ENCODE data around the gene EXOC6B. TPM values are rescaled to one million over a fixed set of nuclear protein-coding genes. Genes with fewer than 3 reads are reported as not detected.

EXOC6B gene
- total RNA-seq, 1 experiment from 2014 or later = 40.1 TPM

GRCh38 chr2:72132981-72133720 is 692.7 kb downstream of the EXOC6B start:
- WGBS (ENCODE audit: extremely low coverage, insufficient read length, low lambda C conversion rate) = no CpG with 5 or more reads among the region's 29 CpGs

More at GRCh38 chr2:72132981-72133720, 692.7 kb downstream of the EXOC6B start:
- no peak overlapping the region for H2BK120ac ChIP-seq (ENCODE audit: low read depth, low read length, poor library complexity, severe bottlenecking)
- no peak overlapping the region for H2BK20ac ChIP-seq (ENCODE audit: low read depth, low read length, poor library complexity, severe bottlenecking)
- H3T11ph ChIP-seq (ENCODE audit: low read length) = no peak overlapping the region
- H3K79me1 ChIP-seq (ENCODE audit: insufficient read depth, low read depth, low read length, poor library complexity, severe bottlenecking) = no peaks in the 10 kb centered on the region
- no peaks in the 10 kb centered on the region; the same call in 1 of the 2 replicates for H3K4me1 ChIP-seq (ENCODE audit: insufficient read depth, low read length)
- peak; percentile 28 for DNase-seq
- H2BK5ac ChIP-seq (ENCODE audit: insufficient read length, low read length) = no peak overlapping the region
- no peak overlapping the region for H3K14ac ChIP-seq (ENCODE audit: insufficient read depth, low read length)
- H3K36me3 Mint-ChIP-seq (ENCODE audit: insufficient read depth in 1 of 3, low read depth in 3 of 3) = no peaks in the 10 kb centered on the region
- no peak overlapping the region for H4K5ac ChIP-seq (ENCODE audit: insufficient read length, low read depth, low read length)
- H3K56ac ChIP-seq (ENCODE audit: insufficient read length, low read depth, low read length) = no peak overlapping the region
- no peak overlapping the region for H2BK12ac ChIP-seq (ENCODE audit: insufficient read length, low read depth, low read length)
- H4K91ac ChIP-seq (ENCODE audit: insufficient read length, low read depth, low read length) = no peak overlapping the region
- no peak overlapping the region for H4K8ac ChIP-seq (replicated peaks; ENCODE audit: insufficient read length, low read depth, low read length)
- H3K4me2 ChIP-seq (ENCODE audit: insufficient read depth, insufficient read length, low read length) = no peak overlapping the region
- TF ChIP-seq CTCF (conservative IDR thresholded peaks at IDR 0.05) = no peak
- peaks cover 11% of the 10 kb centered on the region for H3K27me3 Mint-ChIP-seq (ENCODE audit: low read depth)
- H3K27ac Mint-ChIP-seq = no peak overlapping the region; a peak in 1 of 7 replicates
- no peak overlapping the region for H3K27ac ChIP-seq (ENCODE audit: insufficient read length, low read depth, low read length)
- no peaks in the 10 kb centered on the region for H3K27me3 ChIP-seq (ENCODE audit: insufficient read depth, low read length)
- no peak overlapping the region for H3K4ac ChIP-seq (ENCODE audit: low read depth, low read length)
- H3K23ac ChIP-seq (ENCODE audit: insufficient read length, low read depth, low read length) = no peak overlapping the region
- no peaks in the 10 kb centered on the region; a peak in 2 of 5 replicates for H3K9me3 Mint-ChIP-seq
- H3K9me3 ChIP-seq (ENCODE audit: control insufficient read depth, low read depth, low read length) = no peaks in the 10 kb centered on the region
- no peak overlapping the region for H3K18ac ChIP-seq (ENCODE audit: insufficient read length, low read depth, low read length)
- H2BK15ac ChIP-seq (ENCODE audit: low read depth, low read length) = no peak overlapping the region
- no peaks in the 10 kb centered on the region for H3K23me2 ChIP-seq (ENCODE audit: insufficient read length, low read depth, low read length, poor library complexity, severe bottlenecking)
- peaks cover 20 to 37% of the 10 kb centered on the region in 2 experiments for H3K4me1 Mint-ChIP-seq
- no peaks in the 10 kb centered on the region for H4K20me1 ChIP-seq (ENCODE audit: control insufficient read depth, insufficient read depth, insufficient read length)
- H3K4me3 Mint-ChIP-seq = no peak overlapping the region
- no peak overlapping the region for H2AFZ ChIP-seq (ENCODE audit: low read length)
- no peak overlapping the region for H2AK5ac ChIP-seq (ENCODE audit: insufficient read length, low read length)
- H3K9ac ChIP-seq (ENCODE audit: extremely low read depth, insufficient read length, low read length) = no peak overlapping the region
- H3K79me2 ChIP-seq (ENCODE audit: insufficient read depth, low read length) = no peaks in the 10 kb centered on the region
